Mesodermal cell (in vitro differentiated cells): ENCODE results near the gene IFRD2.
A peak's percentile ranks its signal among the peaks of the same experiment; 100 is the strongest.

ENCODE experiments used
- H3K27ac ChIP-seq: 2 replicates; pipeline ENCODE4 v1.7.0; 2013; ENCODE audit warnings: mild to moderate bottlenecking, low read depth, low read length, moderate library complexity; ENCODE audit not compliant: severe bottlenecking
- H3K36me3 ChIP-seq: 2 replicates; pipeline ENCODE4 v1.7.1; 2013; ENCODE audit warnings: mild to moderate bottlenecking, low read length, moderate library complexity; ENCODE audit not compliant: control insufficient read depth, insufficient read depth
- H3K4me1 ChIP-seq: one replicate; pipeline ENCODE4 v1.7.1; 2013; ENCODE audit warnings: mild to moderate bottlenecking, low read length; ENCODE audit not compliant: insufficient read depth, control insufficient read depth, poor library complexity, severe bottlenecking
- H3K4me3 ChIP-seq: 2 replicates; pipeline ENCODE4 v1.7.0; 2013; ENCODE audit warnings: low read length, control low read depth, mild to moderate bottlenecking; ENCODE audit not compliant: insufficient read depth, poor library complexity, severe bottlenecking; ENCODE audit errors: extremely low read depth
- H3K9me3 ChIP-seq: 2 replicates; pipeline ENCODE4 v1.7.1; 2013; ENCODE audit warnings: mild to moderate bottlenecking, low read length, moderate library complexity; ENCODE audit not compliant: control insufficient read depth
- WGBS, 2 experiments: methylation state at CpG; one replicate each; pipeline ENCODE4 v1.1.5; 2013; ENCODE audit warnings: missing lambda C conversion rate in 2 of 2; ENCODE audit not compliant: insufficient coverage in 2 of 2; 5-methylcytosine and 5-hydroxymethylcytosine counted together

The IFRD2 gene

GRCh38 chr3:50323614-50324199 lies 31.5 kb upstream of the IFRD2 start:
- Histone ChIP-seq H3K4me1 (peaks cover 50% of the 10 kb centered on the region), H3K36me3 (peaks cover 41% of the 10 kb centered on the region), H3K4me3 (no peak overlapping the region), H3K27ac (peak overlapping the region; percentile 49), H3K9me3 (no peaks in the 10 kb centered on the region)
- 78 to 82% methylated on average over 4 of the region's 5 CpGs for WGBS, 2 experiments

- Histone ChIP-seq H3K4me3 (peak overlapping the region; percentile 81), H3K27ac (peak overlapping the region; percentile 99), H3K9me3 (no peaks in the 10 kb centered on the region), H3K4me1 (peaks cover 50% of the 10 kb centered on the region), H3K36me3 (peaks cover 47% of the 10 kb centered on the region)
- 63 to 74% methylated on average over 3 to 4 of the region's 4 CpGs for WGBS, 2 experiments
Measured at GRCh38 chr3:50323092-50323600, 30.9 kb upstream of the IFRD2 start.

- H3K4me3 ChIP-seq, result peak within 1 kb of the TSS; percentile 81
- H3K4me1 ChIP-seq, result peaks cover 56% of the 10 kb centered on the region
Measured at GRCh38 chr3:50322386-50323091, 30.3 kb upstream of the IFRD2 start, which contains the start of gene HYAL2. TSS of gene HYAL2 (minus strand) at chr3:50322745. CDS start at chr3:50320489, 2,256 bp downstream.

GRCh38 chr3:50322115-50322385 lies 29.8 kb upstream of the IFRD2 start:
- 7 to 15% methylated on average over 14 of the region's 14 CpGs for WGBS, 2 experiments
- Histone ChIP-seq H3K27ac (peak overlapping the region; percentile 99), H3K9me3 (no peaks in the 10 kb centered on the region), H3K4me3 (peak overlapping the region; percentile 81), H3K36me3 (peaks cover 58% of the 10 kb centered on the region), H3K4me1 (peaks cover 56% of the 10 kb centered on the region)

More at GRCh38 chr3:50322386-50323091, 30.3 kb upstream of the IFRD2 start, which contains the start of gene HYAL2:
- Histone ChIP-seq H3K27ac (peak within 1 kb of the TSS; percentile 99), H3K36me3 (peaks cover 53% of the 10 kb centered on the region), H3K9me3 (no peaks in the 10 kb centered on the region)
- WGBS, 2 experiments, result 22 to 25% methylated on average over 13 to 23 of the region's 31 CpGs

- 0 to 1% methylated on average over 34 to 44 of the region's 59 CpGs for WGBS, 2 experiments
- peaks cover 57% of the 10 kb centered on the region for H3K4me1 ChIP-seq
Measured at GRCh38 chr3:50321336-50322114, 29.3 kb upstream of the IFRD2 start.

GRCh38 chr3:50320853-50321335 lies 28.7 kb upstream of the IFRD2 start:
- Histone ChIP-seq H3K4me3 (peak overlapping the region; percentile 81), H3K9me3 (no peaks in the 10 kb centered on the region), H3K27ac (peak overlapping the region; percentile 99), H3K4me1 (peaks cover 57% of the 10 kb centered on the region), H3K36me3 (peaks cover 62% of the 10 kb centered on the region)
- WGBS, 2 experiments, result 0% methylated on average over 23 to 26 of the region's 45 CpGs

More at GRCh38 chr3:50321336-50322114, 29.3 kb upstream of the IFRD2 start:
- Histone ChIP-seq H3K4me3 (peak overlapping the region; percentile 81), H3K36me3 (peaks cover 62% of the 10 kb centered on the region), H3K27ac (peak overlapping the region; percentile 99), H3K9me3 (no peaks in the 10 kb centered on the region)

GRCh38 chr3:50319894-50320625 lies 27.8 kb upstream of the IFRD2 start:
- no peaks in the 10 kb centered on the region for H3K9me3 ChIP-seq
- WGBS, 2 experiments, result 90 to 93% methylated on average over 26 to 29 of the region's 29 CpGs
- peaks cover 62% of the 10 kb centered on the region for H3K36me3 ChIP-seq
- peak overlapping the region; percentile 81 for H3K4me3 ChIP-seq
- peaks cover 57% of the 10 kb centered on the region for H3K4me1 ChIP-seq
- no peak overlapping the region for H3K27ac ChIP-seq

GRCh38 chr3:50319181-50319893 lies 27.1 kb upstream of the IFRD2 start:
- H3K36me3 ChIP-seq, result peaks cover 60% of the 10 kb centered on the region

GRCh38 chr3:50318615-50319014 lies 26.4 kb upstream of the IFRD2 start:
- Histone ChIP-seq H3K27ac (no peak overlapping the region), H3K4me1 (peaks cover 48% of the 10 kb centered on the region), H3K4me3 (no peak overlapping the region), H3K9me3 (peaks cover 3% of the 10 kb centered on the region), H3K36me3 (peaks cover 58% of the 10 kb centered on the region)
- WGBS, 2 experiments, result 95 to 97% methylated on average over 9 to 10 of the region's 10 CpGs

More at GRCh38 chr3:50319181-50319893, 27.1 kb upstream of the IFRD2 start:
- WGBS, 2 experiments, result 93 to 96% methylated on average over 11 to 16 of the region's 16 CpGs
- Histone ChIP-seq H3K4me1 (peaks cover 55% of the 10 kb centered on the region), H3K9me3 (no peaks in the 10 kb centered on the region), H3K4me3 (no peak overlapping the region), H3K27ac (no peak overlapping the region)
